ENCODE results near the gene SLC5A1. TPM values are rescaled to one million over a fixed set of nuclear protein-coding genes. Genes with fewer than 3 reads are reported as not detected.

The SLC5A1 gene
- total RNA-seq, 1 donor from 2014 or later = not detected

DNA sequence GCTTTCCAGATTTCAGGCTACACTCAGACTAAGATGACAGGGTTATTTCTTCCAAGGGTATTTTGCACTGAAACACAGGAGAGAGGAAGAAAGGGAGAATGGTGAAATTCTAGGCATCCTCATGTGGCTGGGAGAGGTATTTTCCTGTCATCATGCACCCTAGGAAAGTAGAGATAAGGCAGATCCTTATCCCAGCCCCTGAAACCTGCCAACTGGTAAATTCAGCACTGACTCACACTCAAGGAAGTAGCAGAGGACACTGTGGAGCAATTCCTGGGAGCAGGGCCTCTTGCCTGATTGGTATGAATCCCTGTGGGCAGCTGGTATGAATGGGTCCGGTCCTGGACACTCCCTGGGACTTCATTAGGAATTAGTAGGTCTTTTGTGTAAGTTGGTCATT lies 37.6 kb upstream of the SLC5A1 start:
- TF ChIP-seq, protein P1, sequence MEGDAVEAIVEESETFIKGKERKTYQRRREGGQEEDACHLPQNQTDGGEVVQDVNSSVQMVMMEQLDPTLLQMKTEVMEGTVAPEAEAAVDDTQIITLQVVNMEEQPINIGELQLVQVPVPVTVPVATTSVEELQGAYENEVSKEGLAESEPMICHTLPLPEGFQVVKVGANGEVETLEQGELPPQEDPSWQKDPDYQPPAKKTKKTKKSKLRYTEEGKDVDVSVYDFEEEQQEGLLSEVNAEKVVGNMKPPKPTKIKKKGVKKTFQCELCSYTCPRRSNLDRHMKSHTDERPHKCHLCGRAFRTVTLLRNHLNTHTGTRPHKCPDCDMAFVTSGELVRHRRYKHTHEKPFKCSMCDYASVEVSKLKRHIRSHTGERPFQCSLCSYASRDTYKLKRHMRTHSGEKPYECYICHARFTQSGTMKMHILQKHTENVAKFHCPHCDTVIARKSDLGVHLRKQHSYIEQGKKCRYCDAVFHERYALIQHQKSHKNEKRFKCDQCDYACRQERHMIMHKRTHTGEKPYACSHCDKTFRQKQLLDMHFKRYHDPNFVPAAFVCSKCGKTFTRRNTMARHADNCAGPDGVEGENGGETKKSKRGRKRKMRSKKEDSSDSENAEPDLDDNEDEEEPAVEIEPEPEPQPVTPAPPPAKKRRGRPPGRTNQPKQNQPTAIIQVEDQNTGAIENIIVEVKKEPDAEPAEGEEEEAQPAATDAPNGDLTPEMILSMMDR (IDR thresholded peaks at IDR 0.05) = no peak
- Mint-ChIP-seq H3K27me3 (ENCODE audit: low read depth) (peaks cover 8% of the 10 kb centered on the region), H3K36me3 (ENCODE audit: low read depth) (no peaks in the 10 kb centered on the region), H3K4me3 (ENCODE audit: unreplicated experiment) (no peak overlapping the region), H3K9me3 (ENCODE audit: low read depth) (peaks cover 5% of the 10 kb centered on the region), H3K27ac (ENCODE audit: unreplicated experiment) (no peak overlapping the region), H3K4me1 (ENCODE audit: low read depth) (no peaks in the 10 kb centered on the region)
- no peak for DNase-seq (ENCODE audit: low spot score)

GRCh38 chr22:32013200-32013599 lies 29.9 kb upstream of the SLC5A1 start:
- H3K4me1 Mint-ChIP-seq (ENCODE audit: low read depth) = no peaks in the 10 kb centered on the region
- H3K36me3 Mint-ChIP-seq (ENCODE audit: low read depth) = peaks cover 5% of the 10 kb centered on the region
- no peak for DNase-seq (ENCODE audit: low spot score)
- no peak overlapping the region for H3K27ac Mint-ChIP-seq (ENCODE audit: unreplicated experiment)
- H3K27me3 Mint-ChIP-seq (ENCODE audit: low read depth) = peaks cover 3% of the 10 kb centered on the region
- no peak overlapping the region for H3K4me3 Mint-ChIP-seq (ENCODE audit: unreplicated experiment)
- TF ChIP-seq, protein P1 (IDR thresholded peaks at IDR 0.05) = no peak
- peaks cover 19% of the 10 kb centered on the region for H3K9me3 Mint-ChIP-seq (ENCODE audit: low read depth)

DNA sequence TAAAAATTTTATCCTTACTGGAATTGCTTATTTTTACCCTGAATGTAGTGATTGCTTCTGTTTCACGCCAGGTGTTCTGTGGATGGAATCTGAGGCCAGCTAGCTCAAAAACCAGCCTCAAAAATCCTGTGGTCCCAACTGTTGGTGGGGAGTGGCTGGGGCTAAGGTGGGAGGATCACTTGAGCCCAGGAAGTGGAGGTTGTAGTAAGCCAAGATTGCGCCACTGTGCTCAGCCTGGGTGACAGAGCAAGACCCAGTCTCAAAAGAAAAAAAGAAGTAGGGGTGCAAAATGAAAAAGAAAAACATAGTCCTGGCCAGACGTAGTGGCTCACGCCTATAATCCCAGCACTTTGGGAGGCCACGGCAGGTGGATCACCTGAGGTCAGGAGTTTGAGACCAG lies 27.0 kb upstream of the SLC5A1 start:
- DNase-seq (ENCODE audit: low spot score) = no peak
- Mint-ChIP-seq H3K36me3 (ENCODE audit: low read depth) (peaks cover 5% of the 10 kb centered on the region), H3K27ac (ENCODE audit: unreplicated experiment) (no peak overlapping the region), H3K4me3 (ENCODE audit: unreplicated experiment) (no peak overlapping the region), H3K27me3 (ENCODE audit: low read depth) (peaks cover 2% of the 10 kb centered on the region), H3K4me1 (ENCODE audit: low read depth) (peaks cover 11% of the 10 kb centered on the region), H3K9me3 (ENCODE audit: low read depth) (peaks cover 15% of the 10 kb centered on the region)
- TF ChIP-seq, protein P1 (IDR thresholded peaks at IDR 0.05) = no peak

DNA sequence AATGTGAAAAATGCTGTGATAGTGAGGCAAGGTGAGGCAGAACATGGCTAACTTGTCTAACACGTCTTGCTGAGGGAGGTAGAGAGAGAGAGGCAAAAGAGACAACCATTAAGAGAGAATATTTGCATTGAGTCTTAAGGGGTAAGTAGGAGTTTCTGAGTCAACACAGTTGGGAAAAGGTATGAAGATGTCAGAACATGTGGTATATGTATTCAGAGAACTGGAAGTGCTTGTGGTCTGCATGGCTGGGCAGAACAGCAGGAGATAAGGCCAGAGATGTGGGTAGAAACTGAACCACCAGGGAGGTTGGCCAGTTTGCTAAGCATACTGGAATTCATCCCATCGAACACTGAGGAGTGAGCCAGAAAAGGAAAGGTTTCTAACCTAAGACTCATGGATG lies 25.0 kb upstream of the SLC5A1 start:
- no peak for DNase-seq (ENCODE audit: low spot score)
- Mint-ChIP-seq H3K9me3 (ENCODE audit: low read depth) (peaks cover 5% of the 10 kb centered on the region), H3K36me3 (ENCODE audit: low read depth) (peaks cover 5% of the 10 kb centered on the region), H3K27ac (ENCODE audit: unreplicated experiment) (no peak overlapping the region), H3K4me1 (ENCODE audit: low read depth) (peaks cover 11% of the 10 kb centered on the region), H3K27me3 (ENCODE audit: low read depth) (peaks cover 8% of the 10 kb centered on the region), H3K4me3 (ENCODE audit: unreplicated experiment) (no peak overlapping the region)
- TF ChIP-seq, protein P1 (IDR thresholded peaks at IDR 0.05) = no peak

GRCh38 chr22:32020117-32020516 lies 22.9 kb upstream of the SLC5A1 start:
- Mint-ChIP-seq H3K4me1 (ENCODE audit: low read depth) (peaks cover 11% of the 10 kb centered on the region), H3K9me3 (ENCODE audit: low read depth) (no peaks in the 10 kb centered on the region), H3K27ac (ENCODE audit: unreplicated experiment) (no peak overlapping the region), H3K27me3 (ENCODE audit: low read depth) (peaks cover 16% of the 10 kb centered on the region), H3K36me3 (ENCODE audit: low read depth) (no peaks in the 10 kb centered on the region), H3K4me3 (ENCODE audit: unreplicated experiment) (no peak overlapping the region)
- TF ChIP-seq, protein P1 (IDR thresholded peaks at IDR 0.05) = no peak
- no peak for DNase-seq (ENCODE audit: low spot score)
